A172 (cell line): ENCODE results near the gene RNF167. TPM values are rescaled to one million over a fixed set of nuclear protein-coding genes. Genes with fewer than 3 reads are reported as not detected.
A peak's percentile ranks its signal among the peaks of the same experiment; 100 is the strongest.

ENCODE experiments used
- DNase-seq: peaks from one replicate; pipeline ENCODE4 v3.0.0-alpha.2; 2015; ENCODE audit warnings: low spot score
- total RNA-seq: library from RNA; depleted of rRNA; stranded (reverse); fragments of >200 nt; shearing (Covaris generic); gene quantifications from 2 replicates; pipeline ENCODE4 v1.2.3, GENCODE V29; 2014

RNF167 gene
- total RNA-seq, 1 experiment from 2014 or later = 49.2 TPM

- no peak for DNase-seq
These were observed 1.2 kb upstream of the RNF167 start for GRCh38 chr17:4938688-4939545.

- no peak for DNase-seq
These were observed 597 bp upstream of the RNF167 start for GRCh38 chr17:4939546-4939795.

GRCh38 chr17:4940555-4941318 lies 669 bp downstream of the RNF167 start:
- no peak for DNase-seq

GRCh38 chr17:4941319-4941610 lies 1.2 kb downstream of the RNF167 start:
- DNase-seq = no peak

- DNase-seq = no peak
These were observed 2.9 kb downstream of the RNF167 start for GRCh38 chr17:4942760-4943508.

GRCh38 chr17:4944163-4944553 lies 4.1 kb downstream of the RNF167 start:
- DNase-seq = no peak

- DNase-seq = no peak
These were observed 4.6 kb downstream of the RNF167 start for GRCh38 chr17:4944554-4945175.

- DNase-seq = peak; percentile 97
These were observed 5.3 kb downstream of the RNF167 start for GRCh38 chr17:4945176-4945943.

- DNase-seq = no peak
These were observed 5.8 kb downstream of the RNF167 start for GRCh38 chr17:4945944-4946280.

GRCh38 chr17:4946312-4946976 lies 6.4 kb downstream of the RNF167 start:
- DNase-seq = no peak

- DNase-seq = no peak
These were observed 6.9 kb downstream of the RNF167 start for GRCh38 chr17:4947010-4947410.

- peak; percentile 61 for DNase-seq
These were observed 7.5 kb downstream of the RNF167 start for GRCh38 chr17:4947411-4948165.

- peak; percentile 86 for DNase-seq
These were observed 8.3 kb downstream of the RNF167 start, which contains the start of gene PFN1 for GRCh38 chr17:4948166-4948930. PFN1 (minus strand) TSS chr17:4948530; CDS start chr17:4948394, 136 bp downstream.

- peak; percentile 74 for DNase-seq
These were observed 8.9 kb downstream of the RNF167 start for GRCh38 chr17:4948931-4949320.

- peak; percentile 75 for DNase-seq
These were observed 9.4 kb downstream of the RNF167 start for GRCh38 chr17:4949321-4950074.

- DNase-seq = peak; percentile 61
These were observed 10.1 kb downstream of the RNF167 start for GRCh38 chr17:4950075-4950745.

- no peak for DNase-seq
These were observed 10.7 kb downstream of the RNF167 start, which contains the start of gene ENO3 for GRCh38 chr17:4950746-4951204. ENO3 (plus strand) TSS chr17:4951119; CDS start chr17:4951830, 711 bp downstream.

GRCh38 chr17:4951486-4951885 lies 11.4 kb downstream of the RNF167 start:
- DNase-seq = no peak
